ENCODE results near the gene PKP2.

PKP2 gene

DNA sequence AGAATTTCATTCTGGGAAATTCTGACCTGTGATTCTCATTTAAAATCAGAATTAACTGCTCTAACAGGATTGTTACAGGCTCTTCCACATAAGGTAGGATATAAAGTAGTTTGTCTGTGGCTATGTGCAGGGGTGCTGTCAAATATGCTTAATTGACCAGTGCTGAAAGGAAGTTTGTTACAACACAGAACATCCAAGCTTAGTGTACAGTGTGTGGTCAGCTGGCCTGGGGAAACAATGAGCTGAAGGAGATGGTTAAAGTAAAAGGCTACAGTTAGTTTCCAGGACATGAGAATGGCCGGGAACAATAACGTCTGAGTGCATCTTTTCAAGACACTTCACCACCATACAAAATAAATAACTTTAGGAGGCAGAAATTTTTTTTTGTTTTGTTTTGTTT, 68.0 kb downstream of the PKP2 start:
- H3K27me3 ChIP-seq (replicated peaks in 2 of 5; ENCODE audit: control insufficient read depth in 4 of 5, insufficient read depth in 5 of 5, low read length in 4 of 5): no peaks in the 10 kb centered on the region
- DNase-seq: no peak
- POLR2A ChIA-PET: no interaction called here
- no peak overlapping the region for H3K27ac ChIP-seq (ENCODE audit: insufficient read depth in 1 of 2, low read depth in 1 of 2, low read length in 2 of 2, poor library complexity in 1 of 2, severe bottlenecking in 2 of 2)
- H3K4me3 ChIP-seq (ENCODE audit: control insufficient read depth in 1 of 7, extremely low read depth in 1 of 7, insufficient read depth in 4 of 7, low read depth in 2 of 7, low read length in 6 of 7): no peak overlapping the region
- CTCF ChIA-PET: no interaction called here
- H3K4me1 ChIP-seq (ENCODE audit: control extremely low read depth in 1 of 4, control insufficient read depth in 4 of 4, insufficient read depth in 4 of 4, low read length in 3 of 4): no peaks in the 10 kb centered on the region
- no peaks in the 10 kb centered on the region for H3K36me3 ChIP-seq (ENCODE audit: control insufficient read depth in 4 of 4, insufficient read depth in 4 of 4, low read length in 3 of 4)
- 100% methylated on average over 2 of the region's 2 CpGs for WGBS (ENCODE audit: insufficient coverage)
- H3K9me3 ChIP-seq (ENCODE audit: control extremely low read depth in 1 of 5, control insufficient read depth in 4 of 5, insufficient read depth in 2 of 5, low read depth in 1 of 5, low read length in 4 of 5): no peaks in the 10 kb centered on the region

DNA sequence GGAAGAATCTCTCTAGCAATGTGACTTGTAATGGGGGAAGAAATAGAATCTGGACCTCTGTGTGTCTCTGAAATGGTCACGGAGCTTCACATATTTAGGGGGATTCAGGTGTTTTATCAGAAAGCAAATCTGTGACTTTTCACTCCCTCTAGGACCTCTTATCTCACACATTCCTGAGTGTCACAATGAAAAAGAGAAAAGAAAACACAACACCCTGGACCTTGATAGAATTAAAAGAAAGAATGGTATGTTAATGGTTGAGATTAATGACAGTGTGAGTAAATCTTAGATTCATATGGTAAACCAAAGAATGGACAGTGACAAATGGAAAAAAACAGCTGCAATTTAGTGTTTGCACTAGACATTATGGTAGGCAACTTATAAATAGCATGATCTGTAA, 68.5 kb downstream of the PKP2 start:
- H3K27me3 ChIP-seq (replicated peaks in 2 of 5; ENCODE audit: control insufficient read depth in 4 of 5, insufficient read depth in 5 of 5, low read length in 4 of 5): no peaks in the 10 kb centered on the region
- H3K27ac ChIP-seq (ENCODE audit: insufficient read depth in 1 of 2, low read depth in 1 of 2, low read length in 2 of 2, poor library complexity in 1 of 2, severe bottlenecking in 2 of 2): no peak overlapping the region
- no peaks in the 10 kb centered on the region for H3K4me1 ChIP-seq (ENCODE audit: control extremely low read depth in 1 of 4, control insufficient read depth in 4 of 4, insufficient read depth in 4 of 4, low read length in 3 of 4)
- ChIA-PET CTCF (no interaction called here), POLR2A (no interaction called here)
- WGBS (ENCODE audit: insufficient coverage): no CpG with 5 or more reads among the region's 1 CpG
- no peaks in the 10 kb centered on the region for H3K36me3 ChIP-seq (ENCODE audit: control insufficient read depth in 4 of 4, insufficient read depth in 4 of 4, low read length in 3 of 4)
- no peak for DNase-seq
- no peaks in the 10 kb centered on the region for H3K9me3 ChIP-seq (ENCODE audit: control extremely low read depth in 1 of 5, control insufficient read depth in 4 of 5, insufficient read depth in 2 of 5, low read depth in 1 of 5, low read length in 4 of 5)
- no peak overlapping the region for H3K4me3 ChIP-seq (ENCODE audit: control insufficient read depth in 1 of 7, extremely low read depth in 1 of 7, insufficient read depth in 4 of 7, low read depth in 2 of 7, low read length in 6 of 7)

DNA sequence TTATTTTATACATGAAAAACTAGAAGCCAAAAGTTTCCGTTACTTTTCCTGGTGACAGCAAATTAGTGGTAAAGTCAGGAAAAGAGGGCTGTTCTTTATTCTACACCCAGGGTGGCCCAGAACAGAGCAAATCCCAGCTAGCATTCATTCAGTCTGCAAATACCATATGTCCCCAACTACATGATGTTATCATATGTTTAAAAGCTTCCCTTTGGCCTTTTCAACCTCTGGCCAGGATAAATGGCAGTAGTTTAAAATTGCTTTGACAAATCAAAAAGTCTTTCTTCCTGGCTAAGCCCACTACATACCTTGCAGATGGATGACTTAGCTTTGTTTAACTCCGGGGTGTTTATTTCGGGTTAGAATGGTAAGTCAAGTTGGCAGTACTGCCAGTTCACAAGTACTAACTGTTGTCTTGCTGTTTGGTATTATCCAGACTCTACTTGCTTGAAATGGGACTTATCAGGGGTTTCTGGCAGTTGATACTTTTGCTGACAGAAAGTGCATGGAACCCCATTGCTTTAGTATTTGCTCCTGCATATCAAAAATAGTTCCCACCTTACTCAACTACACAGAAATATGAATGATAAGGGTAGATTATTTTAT, 69.7 kb downstream of the PKP2 start:
- POLR2A ChIA-PET: no interaction called here
- no peak overlapping the region for H3K4me3 ChIP-seq (ENCODE audit: control insufficient read depth in 1 of 7, extremely low read depth in 1 of 7, insufficient read depth in 4 of 7, low read depth in 2 of 7, low read length in 6 of 7)
- DNase-seq: no peak

DNA sequence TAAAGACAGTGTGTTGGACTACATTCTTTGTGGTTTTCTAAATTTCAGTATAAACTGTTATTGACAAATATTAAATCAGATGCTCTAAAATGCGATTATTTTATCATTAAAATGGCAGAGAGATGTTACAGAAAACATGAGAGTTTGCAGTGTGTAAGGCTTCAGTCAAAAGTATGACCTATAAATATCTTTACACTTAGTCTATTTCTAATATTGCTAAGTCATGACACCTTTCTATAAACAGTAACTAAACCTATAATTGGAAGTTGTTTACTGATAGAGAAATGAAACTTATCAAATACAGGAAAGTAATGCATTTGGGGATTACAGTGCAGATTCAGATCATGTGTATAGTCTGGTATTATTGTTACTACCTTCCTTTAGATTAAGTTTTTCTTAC, 72.0 kb downstream of the PKP2 start:
- H3K36me3 ChIP-seq (ENCODE audit: control insufficient read depth in 4 of 4, insufficient read depth in 4 of 4, low read length in 3 of 4): peaks cover 0 to 13% (median 4%) of the 10 kb centered on the region in 4 experiments
- ChIA-PET CTCF (no interaction called here), POLR2A (no interaction called here)
- H3K4me1 ChIP-seq (ENCODE audit: control extremely low read depth in 1 of 4, control insufficient read depth in 4 of 4, insufficient read depth in 4 of 4, low read length in 3 of 4): no peaks in the 10 kb centered on the region
- H3K27ac ChIP-seq (ENCODE audit: insufficient read depth in 1 of 2, low read depth in 1 of 2, low read length in 2 of 2, poor library complexity in 1 of 2, severe bottlenecking in 2 of 2): no peak overlapping the region
- H3K27me3 ChIP-seq (replicated peaks in 2 of 5; ENCODE audit: control insufficient read depth in 4 of 5, insufficient read depth in 5 of 5, low read length in 4 of 5): no peaks in the 10 kb centered on the region
- DNase-seq: no peak
- no peak overlapping the region for H3K4me3 ChIP-seq (ENCODE audit: control insufficient read depth in 1 of 7, extremely low read depth in 1 of 7, insufficient read depth in 4 of 7, low read depth in 2 of 7, low read length in 6 of 7)
- no CpG with 5 or more reads among the region's 1 CpG for WGBS (ENCODE audit: insufficient coverage)
- no peaks in the 10 kb centered on the region for H3K9me3 ChIP-seq (ENCODE audit: control extremely low read depth in 1 of 5, control insufficient read depth in 4 of 5, insufficient read depth in 2 of 5, low read depth in 1 of 5, low read length in 4 of 5)

More for the DNA sequence above, 69.7 kb downstream of the PKP2 start:
- WGBS (ENCODE audit: insufficient coverage): 100% methylated on average over 2 of the region's 3 CpGs
- H3K9me3 ChIP-seq (ENCODE audit: control extremely low read depth in 1 of 5, control insufficient read depth in 4 of 5, insufficient read depth in 2 of 5, low read depth in 1 of 5, low read length in 4 of 5): no peaks in the 10 kb centered on the region
- H3K27ac ChIP-seq (ENCODE audit: insufficient read depth in 1 of 2, low read depth in 1 of 2, low read length in 2 of 2, poor library complexity in 1 of 2, severe bottlenecking in 2 of 2): no peak overlapping the region
- H3K4me1 ChIP-seq (ENCODE audit: control extremely low read depth in 1 of 4, control insufficient read depth in 4 of 4, insufficient read depth in 4 of 4, low read length in 3 of 4): no peaks in the 10 kb centered on the region
- peaks cover 0 to 3% (median 1%) of the 10 kb centered on the region in 4 experiments for H3K36me3 ChIP-seq (ENCODE audit: control insufficient read depth in 4 of 4, insufficient read depth in 4 of 4, low read length in 3 of 4)
- CTCF ChIA-PET: interaction anchor here (0.6 kb wide), 1 partner anchor 8 kb away, joined by 3 read pairs; no protein-coding TSS in a partner anchor
- no peaks in the 10 kb centered on the region for H3K27me3 ChIP-seq (replicated peaks in 2 of 5; ENCODE audit: control insufficient read depth in 4 of 5, insufficient read depth in 5 of 5, low read length in 4 of 5)

DNA sequence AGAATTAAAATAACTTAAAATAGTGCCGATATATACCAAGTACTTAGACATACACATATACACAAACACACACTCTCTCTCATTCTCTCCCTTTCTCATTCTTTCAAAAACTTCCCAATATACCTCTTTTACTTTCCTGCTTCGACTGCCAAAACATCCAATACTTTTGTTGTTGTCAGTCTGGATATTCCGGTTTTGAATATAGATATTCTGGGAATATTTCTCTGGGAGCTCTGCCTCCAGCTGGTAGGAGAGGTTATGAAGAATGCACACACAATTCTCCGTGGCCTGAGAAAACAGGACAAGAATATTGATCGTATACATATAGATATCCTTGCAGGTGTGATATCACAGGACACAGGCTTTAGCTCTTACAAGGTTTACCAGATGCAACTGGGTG, 74.2 kb downstream of the PKP2 start:
- Histone ChIP-seq H3K36me3 (ENCODE audit: control insufficient read depth in 4 of 4, insufficient read depth in 4 of 4, low read length in 3 of 4) (peaks cover 0 to 13% (median 4%) of the 10 kb centered on the region in 4 experiments), H3K9me3 (ENCODE audit: control extremely low read depth in 1 of 5, control insufficient read depth in 4 of 5, insufficient read depth in 2 of 5, low read depth in 1 of 5, low read length in 4 of 5) (no peaks in the 10 kb centered on the region), H3K4me1 (ENCODE audit: control extremely low read depth in 1 of 4, control insufficient read depth in 4 of 4, insufficient read depth in 4 of 4, low read length in 3 of 4) (no peaks in the 10 kb centered on the region), H3K27ac (ENCODE audit: insufficient read depth in 1 of 2, low read depth in 1 of 2, low read length in 2 of 2, poor library complexity in 1 of 2, severe bottlenecking in 2 of 2) (no peak overlapping the region), H3K4me3 (ENCODE audit: control insufficient read depth in 1 of 7, extremely low read depth in 1 of 7, insufficient read depth in 4 of 7, low read depth in 2 of 7, low read length in 6 of 7) (no peak overlapping the region), H3K27me3 (replicated peaks in 2 of 5; ENCODE audit: control insufficient read depth in 4 of 5, insufficient read depth in 5 of 5, low read length in 4 of 5) (no peaks in the 10 kb centered on the region)
- CTCF ChIA-PET: no interaction called here
- no peak for DNase-seq
- 97% methylated on average over 3 of the region's 5 CpGs for WGBS (ENCODE audit: insufficient coverage)
- POLR2A ChIA-PET: no interaction called here

DNA sequence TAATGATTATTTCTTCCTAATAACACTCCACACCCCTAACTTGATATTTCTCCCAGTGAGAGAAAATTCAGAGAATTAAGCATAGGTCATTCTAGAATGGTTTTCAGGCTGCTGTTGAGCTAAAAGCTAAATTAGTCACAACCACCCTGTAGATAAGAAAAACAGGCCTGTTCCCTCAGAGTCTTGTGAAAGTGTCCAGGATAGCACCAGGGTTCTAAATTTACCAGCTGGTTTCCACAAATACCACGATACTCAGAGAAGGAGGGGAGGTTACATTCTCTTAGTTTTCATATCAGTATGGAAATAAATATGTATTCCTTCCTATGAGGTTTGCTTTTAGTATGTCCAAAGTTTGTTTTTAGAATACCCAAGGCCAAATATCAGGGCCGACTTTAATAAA, 74.9 kb downstream of the PKP2 start:
- DNase-seq: no peak
- H3K4me3 ChIP-seq (ENCODE audit: control insufficient read depth in 1 of 7, extremely low read depth in 1 of 7, insufficient read depth in 4 of 7, low read depth in 2 of 7, low read length in 6 of 7): no peak overlapping the region
- no CpG with 5 or more reads among the region's 2 CpGs for WGBS (ENCODE audit: insufficient coverage)
- no peaks in the 10 kb centered on the region for H3K9me3 ChIP-seq (ENCODE audit: control extremely low read depth in 1 of 5, control insufficient read depth in 4 of 5, insufficient read depth in 2 of 5, low read depth in 1 of 5, low read length in 4 of 5)
- H3K4me1 ChIP-seq (ENCODE audit: control extremely low read depth in 1 of 4, control insufficient read depth in 4 of 4, insufficient read depth in 4 of 4, low read length in 3 of 4): no peaks in the 10 kb centered on the region
- no peaks in the 10 kb centered on the region for H3K27me3 ChIP-seq (replicated peaks in 2 of 5; ENCODE audit: control insufficient read depth in 4 of 5, insufficient read depth in 5 of 5, low read length in 4 of 5)
- H3K36me3 ChIP-seq (ENCODE audit: control insufficient read depth in 4 of 4, insufficient read depth in 4 of 4, low read length in 3 of 4): peaks cover 0 to 13% (median 4%) of the 10 kb centered on the region in 4 experiments
- POLR2A ChIA-PET: no interaction called here
- CTCF ChIA-PET: no interaction called here
- no peak overlapping the region for H3K27ac ChIP-seq (ENCODE audit: insufficient read depth in 1 of 2, low read depth in 1 of 2, low read length in 2 of 2, poor library complexity in 1 of 2, severe bottlenecking in 2 of 2)

DNA sequence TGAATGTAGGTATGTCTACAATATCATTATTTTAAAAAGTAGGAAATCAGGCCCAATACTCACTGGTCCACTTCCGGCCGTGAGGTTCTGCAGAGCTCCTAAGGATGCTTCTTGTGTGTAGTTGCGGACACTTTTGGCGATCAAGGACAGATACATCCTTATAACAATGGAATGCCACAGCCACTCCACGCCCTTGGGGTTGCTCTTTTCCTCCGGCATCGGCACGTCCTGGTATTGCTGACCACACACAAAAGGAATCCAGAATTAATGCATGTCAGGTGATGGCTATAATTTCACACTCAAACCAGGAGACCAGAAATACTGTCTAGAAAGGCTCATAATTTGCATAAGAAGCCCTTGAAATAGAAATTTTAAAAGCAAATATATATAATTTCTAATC, 75.3 kb downstream of the PKP2 start:
- H3K27ac ChIP-seq (ENCODE audit: insufficient read depth in 1 of 2, low read depth in 1 of 2, low read length in 2 of 2, poor library complexity in 1 of 2, severe bottlenecking in 2 of 2): no peak overlapping the region
- H3K9me3 ChIP-seq (ENCODE audit: control extremely low read depth in 1 of 5, control insufficient read depth in 4 of 5, insufficient read depth in 2 of 5, low read depth in 1 of 5, low read length in 4 of 5): no peaks in the 10 kb centered on the region
- CTCF ChIA-PET: no interaction called here
- no peaks in the 10 kb centered on the region for H3K27me3 ChIP-seq (replicated peaks in 2 of 5; ENCODE audit: control insufficient read depth in 4 of 5, insufficient read depth in 5 of 5, low read length in 4 of 5)
- H3K36me3 ChIP-seq (ENCODE audit: control insufficient read depth in 4 of 4, insufficient read depth in 4 of 4, low read length in 3 of 4): peaks cover 0 to 13% (median 4%) of the 10 kb centered on the region in 4 experiments
- whole genome bisulfite sequencing (ENCODE audit: insufficient coverage): 90% methylated on average over 4 of the region's 8 CpGs
- H3K4me1 ChIP-seq (ENCODE audit: control extremely low read depth in 1 of 4, control insufficient read depth in 4 of 4, insufficient read depth in 4 of 4, low read length in 3 of 4): no peaks in the 10 kb centered on the region
- POLR2A ChIA-PET: no interaction called here
- DNase-seq: no peak
- no peak overlapping the region for H3K4me3 ChIP-seq (ENCODE audit: control insufficient read depth in 1 of 7, extremely low read depth in 1 of 7, insufficient read depth in 4 of 7, low read depth in 2 of 7, low read length in 6 of 7)
